HL-60/S4 treated with retinoic acid at 250 ng/mL for 4 days and 3 days (cell line): ENCODE data around the gene TTC39B.

Experiments used
- in situ Hi-C: fragments of 300-500 bp; cut with MboI; formaldehyde crosslinking; loops from 2 replicates; pipeline ENCODE4 v1.7.0; 2022; ENCODE audit warnings: low sequenced_read_pairs

The TTC39B gene

DNA sequence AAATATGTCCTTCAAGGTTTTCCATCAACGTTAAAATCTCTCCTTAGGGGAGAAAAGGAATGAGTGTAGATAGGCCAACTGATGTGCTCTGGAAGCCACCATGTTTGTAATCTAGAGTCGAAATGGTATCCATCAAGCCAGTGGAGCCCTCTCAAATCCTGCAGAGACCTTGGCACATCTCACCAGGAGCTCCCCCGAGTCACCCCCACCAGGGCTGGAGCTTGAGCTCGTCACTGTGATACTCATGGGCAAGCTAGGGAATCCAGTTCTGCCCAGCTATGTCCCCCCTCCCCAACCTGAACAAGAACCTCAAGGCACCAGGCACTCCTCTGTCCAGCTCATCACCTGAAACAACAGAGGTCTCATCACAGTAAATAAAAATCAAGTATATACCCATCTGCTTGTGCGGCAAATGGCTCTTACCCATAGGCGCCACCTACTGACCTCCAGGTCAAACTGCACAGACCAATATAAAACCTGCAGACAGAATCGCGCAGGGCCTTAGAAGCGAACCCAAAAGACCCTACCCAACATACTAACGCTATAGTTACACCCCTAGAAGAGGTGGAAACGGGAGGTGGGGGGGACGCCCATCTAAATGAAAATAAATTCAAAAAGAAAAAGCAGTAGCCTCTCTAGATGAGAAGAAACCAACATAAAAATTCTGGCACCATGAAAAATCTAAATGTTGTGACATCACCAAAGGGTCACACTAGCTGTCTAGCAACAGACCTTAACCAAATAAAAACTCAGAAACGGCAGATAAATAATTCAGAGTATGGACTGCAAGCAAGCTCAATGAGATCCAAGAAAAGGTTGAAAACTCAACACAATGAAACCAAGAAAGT lies 75.0 kb downstream of the TTC39B start:
- in situ Hi-C loops: no loop called here

DNA sequence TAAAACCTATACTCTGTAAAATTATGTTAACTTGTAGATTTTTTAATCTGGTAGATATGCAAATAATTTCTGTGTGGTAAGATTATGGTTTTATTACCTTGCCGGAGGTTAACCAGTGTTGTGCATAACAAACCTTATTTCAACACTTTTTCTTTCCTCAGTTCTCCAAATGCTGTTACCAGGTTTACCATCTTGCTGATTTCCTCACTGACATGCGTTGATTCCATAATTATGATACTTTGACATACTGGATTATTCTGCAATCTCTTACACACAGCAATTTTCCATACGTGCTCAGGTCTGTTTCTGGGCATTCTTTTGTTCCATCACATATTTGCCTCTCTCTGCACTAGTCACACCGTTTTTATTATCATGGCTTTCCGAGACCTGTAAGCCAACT lies 77.6 kb downstream of the TTC39B start:
- in situ Hi-C loops: no loop called here

DNA sequence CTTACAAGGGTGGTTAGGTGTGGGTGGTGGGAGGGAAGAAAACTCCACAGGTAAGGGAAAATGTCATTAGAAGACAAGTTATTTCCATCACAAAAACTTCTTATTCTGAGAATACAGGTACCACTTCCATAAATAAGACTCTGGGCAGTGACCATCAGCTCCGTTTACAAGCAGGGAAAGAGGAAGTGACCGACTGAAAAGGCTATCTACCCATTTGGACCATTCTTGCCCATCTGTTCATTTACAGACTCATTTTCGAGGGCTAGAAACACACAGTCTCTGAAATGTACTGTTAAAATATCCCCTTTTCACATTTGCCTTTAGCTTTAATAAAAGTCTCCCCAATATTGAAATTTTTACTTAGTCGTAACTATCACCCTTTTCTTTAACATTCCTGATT lies 79.5 kb downstream of the TTC39B start:
- in situ Hi-C loops: no loop called here

DNA sequence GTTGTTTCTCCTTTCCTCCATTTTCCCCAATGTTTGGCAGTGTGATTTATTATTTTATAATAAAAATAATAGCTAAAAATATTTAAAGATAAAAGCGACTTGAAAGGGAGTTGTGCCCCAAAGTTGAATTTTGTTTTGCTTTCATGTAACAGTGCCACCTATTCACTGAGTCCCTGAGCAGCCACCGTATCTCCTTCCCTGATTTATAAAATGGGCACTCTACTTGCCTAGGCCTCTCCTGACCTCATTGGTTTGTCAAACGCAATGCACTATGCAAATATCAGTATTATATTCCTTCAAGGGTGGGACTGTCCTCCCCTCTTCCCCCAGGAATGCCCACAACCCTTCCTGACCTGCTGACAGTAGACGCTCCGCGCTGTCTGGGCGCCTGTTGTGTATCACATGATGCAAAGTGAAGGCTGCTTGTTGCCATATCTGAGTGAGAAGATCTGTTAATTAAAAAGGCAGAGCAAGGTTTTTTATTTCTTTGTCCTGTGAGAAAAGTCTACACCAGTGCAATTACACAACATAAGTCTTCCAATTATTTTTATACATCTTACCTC lies 81.4 kb downstream of the TTC39B start:
- in situ Hi-C loops: no loop called here

DNA sequence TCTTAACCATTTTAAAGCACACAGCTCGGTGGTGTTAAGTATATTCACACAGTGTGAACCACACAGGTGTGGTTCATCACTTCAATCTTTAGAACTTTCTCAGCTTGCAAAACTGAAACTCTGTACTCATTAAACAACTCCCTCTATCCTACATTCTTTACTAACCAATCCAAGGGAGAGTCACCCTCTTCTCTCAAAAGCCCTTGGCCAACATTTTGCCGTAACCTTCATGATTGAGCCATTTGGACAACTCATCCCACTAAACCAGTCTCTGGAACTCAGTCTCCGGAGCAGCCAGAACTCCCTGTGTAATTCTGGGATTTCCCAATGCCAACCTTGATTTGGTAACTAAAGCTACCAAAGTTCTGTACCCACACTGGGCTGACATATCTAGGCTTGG lies 84.7 kb downstream of the TTC39B start:
- in situ Hi-C loops: no loop called here

DNA sequence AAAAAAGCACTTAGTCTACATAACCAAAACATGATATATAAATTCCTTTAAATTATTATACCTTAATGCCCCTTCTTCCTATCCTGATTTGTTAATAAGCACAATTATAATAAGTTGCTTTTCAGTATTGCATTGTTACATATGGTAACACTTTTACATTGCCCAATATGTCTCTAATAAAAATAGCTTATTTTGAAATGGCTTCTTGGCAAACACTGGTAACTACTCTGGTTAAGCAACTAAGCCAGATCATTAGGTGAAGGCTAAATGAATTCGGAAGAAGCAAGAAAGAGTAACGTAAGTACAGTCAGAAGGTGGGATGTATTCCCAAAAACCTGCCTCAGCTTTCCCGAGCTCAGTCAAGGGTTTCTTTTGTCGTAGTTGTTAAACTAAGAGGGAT lies 85.3 kb downstream of the TTC39B start:
- in situ Hi-C loops: no loop called here

DNA sequence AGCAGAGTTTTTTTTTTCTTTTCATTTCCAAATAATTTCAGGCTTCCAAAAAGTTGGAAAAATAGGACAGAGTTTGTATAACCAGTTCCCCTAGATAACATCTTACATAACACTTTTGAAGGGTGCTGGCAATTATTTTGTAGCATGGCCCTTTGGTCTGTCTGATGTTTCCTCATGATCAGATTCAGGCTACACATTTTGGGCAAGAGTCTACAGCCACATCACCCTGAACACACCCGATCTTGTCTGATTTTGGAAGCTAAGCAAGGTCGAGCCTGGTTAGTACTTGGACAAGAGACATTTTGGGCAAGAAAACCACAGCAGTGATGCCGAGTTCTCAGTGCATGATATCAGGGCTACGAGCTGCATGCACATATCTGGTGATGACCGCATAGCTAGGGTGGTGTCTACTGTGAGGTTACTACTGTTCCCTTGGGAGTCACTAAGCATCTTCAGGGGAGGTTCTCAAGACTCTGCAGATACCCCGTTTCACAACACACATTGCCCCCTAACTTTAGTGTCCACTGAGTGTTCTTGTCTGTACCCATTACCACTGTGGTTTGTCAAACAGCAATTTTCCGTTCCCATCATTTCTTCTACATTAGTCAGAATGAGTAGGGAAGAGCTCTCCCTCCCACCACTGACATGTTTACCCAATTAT lies 86.2 kb downstream of the TTC39B start:
- in situ Hi-C loops: no loop called here

DNA sequence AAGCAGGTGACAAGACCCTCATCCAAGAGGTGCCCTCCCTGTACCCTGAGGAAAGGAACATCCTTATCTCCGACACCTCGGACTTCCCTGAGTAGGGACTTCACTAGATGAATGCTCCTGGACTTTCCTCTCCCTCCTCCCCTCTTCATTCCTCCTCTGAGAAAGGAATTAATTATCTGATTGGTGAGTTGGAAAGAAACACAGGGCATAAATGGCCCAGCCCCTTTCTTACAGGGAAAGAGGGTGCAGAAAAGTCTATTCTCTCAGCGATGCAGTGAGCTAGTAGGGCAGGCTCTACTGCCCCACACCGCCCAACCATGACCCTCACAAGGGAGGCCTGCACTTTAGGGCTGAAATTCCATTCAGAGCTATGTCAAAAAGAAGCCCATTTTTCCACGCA lies 87.5 kb downstream of the TTC39B start:
- in situ Hi-C loops: no loop called here

DNA sequence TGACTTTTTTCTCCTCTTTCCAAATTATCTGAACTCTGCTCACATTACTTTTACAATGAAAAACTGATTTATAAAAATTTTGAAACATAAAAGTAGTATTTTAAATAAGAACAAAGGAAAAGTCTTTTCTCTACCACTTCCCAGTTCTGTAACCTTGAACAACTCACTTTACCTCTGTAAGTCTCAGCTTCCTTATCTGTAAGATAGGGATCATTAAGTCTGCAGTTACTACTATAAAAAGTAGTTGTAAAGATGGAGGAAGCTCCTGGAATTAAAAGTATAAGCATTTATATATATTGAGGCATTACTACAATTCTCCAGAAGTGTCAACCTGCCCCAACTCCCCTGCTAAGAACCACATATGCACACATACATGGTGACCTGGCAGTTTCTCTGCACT lies 88.0 kb downstream of the TTC39B start:
- in situ Hi-C loops: no loop called here

DNA sequence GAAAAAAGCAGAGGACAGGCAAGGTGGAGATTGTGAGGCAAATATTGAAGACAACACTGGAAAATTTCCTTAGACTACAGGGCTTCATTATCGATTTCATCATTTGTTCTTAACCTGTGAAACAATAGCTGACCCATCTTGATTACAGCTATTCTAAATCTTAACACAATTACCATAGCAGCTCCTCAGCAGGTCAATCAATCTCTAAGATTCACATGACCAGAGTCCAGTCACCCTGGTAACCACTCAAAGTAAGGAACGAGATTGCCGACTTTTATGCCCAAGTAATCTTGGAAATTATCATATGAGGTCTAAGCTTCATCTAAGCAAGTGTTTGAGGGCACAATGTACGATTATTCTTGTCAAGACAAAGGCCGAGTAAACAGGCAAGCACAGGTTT lies 93.8 kb downstream of the TTC39B start:
- in situ Hi-C loops: no loop called here

DNA sequence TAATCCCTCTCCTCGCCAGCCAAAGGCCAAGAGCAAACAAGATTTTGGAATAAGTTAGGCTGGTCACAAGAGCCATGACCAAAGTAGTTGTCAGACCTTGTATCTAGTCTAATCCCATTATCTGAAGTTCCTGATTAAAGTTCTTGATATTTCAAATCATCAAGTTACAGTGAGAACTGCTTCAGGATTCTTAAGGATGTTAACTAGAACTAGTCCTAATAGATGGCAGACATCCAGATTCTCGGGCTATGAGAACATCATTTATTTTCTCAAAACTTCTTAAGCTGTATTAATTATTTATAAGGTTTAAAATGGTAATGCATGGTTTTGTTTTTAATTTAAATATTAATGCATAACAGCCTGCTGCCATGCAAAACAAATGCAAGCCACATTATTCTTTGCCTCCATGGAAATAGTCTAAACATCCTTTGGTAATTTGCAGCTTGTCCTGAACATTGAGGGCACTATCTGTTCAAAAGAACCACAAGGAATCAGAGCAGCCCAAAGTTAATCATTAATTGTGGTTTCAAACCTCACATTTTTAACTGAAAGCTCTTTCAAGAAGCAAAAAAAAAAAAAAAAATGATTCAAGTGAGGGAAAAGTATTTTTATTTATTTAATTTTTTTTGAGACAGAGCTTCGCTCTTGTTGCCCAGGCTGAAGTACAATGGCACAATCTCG lies 95.1 kb downstream of the TTC39B start:
- in situ Hi-C loops: no loop called here

DNA sequence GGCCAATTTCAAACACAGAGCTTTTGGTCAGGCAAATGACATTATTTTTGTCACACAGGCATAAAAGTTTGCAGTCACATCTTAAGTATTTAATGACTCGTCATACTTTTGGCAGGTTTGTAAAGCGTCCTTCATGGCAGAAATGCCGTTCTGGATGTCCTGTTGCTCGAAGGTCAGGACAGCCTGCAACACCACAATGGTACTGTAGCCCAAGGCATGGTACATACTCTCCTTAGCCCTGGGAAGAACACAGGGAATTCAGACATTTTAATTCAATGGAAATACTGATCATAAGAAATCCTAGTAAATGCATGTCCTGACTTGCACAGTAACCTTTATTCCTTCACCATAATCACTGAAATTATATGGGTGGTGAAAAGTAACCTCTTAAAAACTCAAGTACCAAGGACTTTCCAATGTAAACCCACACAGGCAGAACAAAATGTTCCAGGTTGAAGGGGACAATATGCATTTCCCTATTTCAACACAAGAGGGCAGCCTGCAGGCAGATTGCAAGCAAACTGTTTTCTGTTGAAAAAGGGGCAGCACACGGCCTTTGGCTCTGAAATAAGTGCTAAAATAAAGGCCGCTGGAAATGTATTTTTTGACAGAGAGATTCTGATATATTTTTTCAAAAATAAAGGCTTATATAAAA lies 95.7 kb downstream of the TTC39B start:
- in situ Hi-C loops: no loop called here

DNA sequence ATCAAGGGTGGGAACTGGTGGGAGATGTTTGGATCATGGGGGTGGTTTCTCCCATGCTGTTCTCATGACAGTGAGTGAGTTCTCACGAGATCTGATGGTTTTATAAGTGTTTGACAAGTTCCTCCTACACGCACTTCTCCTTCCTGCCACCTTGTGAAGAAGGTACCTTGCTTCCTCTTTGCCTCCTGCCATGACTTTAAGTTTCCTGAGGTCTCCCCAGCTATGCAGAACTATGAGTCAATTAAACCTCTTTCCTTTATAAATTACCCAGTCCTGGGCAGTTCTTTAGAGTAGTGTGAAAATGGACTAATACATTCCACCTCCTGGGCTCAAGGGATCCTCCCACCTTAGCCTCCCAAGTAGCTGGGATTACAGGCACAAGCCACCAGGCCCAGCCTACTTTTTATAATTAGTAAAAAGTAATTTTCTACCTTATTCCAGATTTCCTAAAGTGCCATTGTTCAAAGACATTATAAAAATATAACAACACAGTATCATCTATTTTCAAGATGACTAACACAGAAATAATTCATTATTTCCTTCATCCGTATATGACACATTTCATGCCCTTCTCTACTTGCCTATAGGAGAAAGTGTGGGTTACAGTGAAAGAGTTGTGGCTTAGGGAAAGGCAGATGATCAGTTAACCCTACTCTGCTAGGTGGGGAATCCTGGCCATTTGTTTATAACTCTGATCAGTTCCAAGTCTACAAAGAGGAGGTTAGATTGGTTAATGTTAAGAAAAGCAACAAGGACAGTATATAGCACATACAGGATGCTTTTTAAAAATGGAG lies 99.9 kb downstream of the TTC39B start:
- in situ Hi-C loops: no loop called here

DNA sequence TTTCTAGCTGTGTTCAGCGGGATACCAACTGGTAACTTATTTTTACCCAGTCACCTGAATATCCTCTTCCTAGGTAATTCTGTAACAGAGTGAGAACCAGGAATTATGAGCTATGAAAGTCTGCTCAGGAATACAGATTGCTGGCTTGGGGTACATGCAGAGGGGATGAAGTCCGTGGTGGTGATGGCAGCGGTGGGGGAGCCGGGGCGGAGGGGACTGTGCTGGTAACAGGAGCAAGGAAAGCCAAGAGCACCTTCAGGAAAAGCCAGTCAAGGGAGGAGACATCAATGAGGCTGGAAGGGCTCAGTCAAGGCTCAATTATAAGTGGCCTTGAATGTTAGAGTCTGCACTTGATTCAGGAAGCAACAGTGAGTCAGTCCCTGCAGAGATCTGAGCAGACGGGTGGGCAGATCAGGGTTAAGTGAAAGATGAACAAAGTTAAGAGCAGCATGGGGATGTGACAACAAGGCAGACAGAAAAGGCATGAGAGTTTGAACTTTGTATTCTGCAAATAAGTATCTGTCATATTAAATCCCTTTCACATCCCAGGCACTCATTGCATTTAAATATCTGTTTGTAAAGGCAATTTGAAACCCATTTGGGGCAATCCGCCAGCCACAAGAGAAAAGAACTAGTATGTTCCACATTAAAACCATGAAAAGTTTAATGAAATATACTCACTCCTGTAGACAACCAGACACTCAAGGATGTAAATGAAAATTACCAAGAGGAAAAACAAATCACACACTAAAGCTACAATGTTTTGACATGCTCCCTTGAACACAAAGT lies 101.2 kb downstream of the TTC39B start:
- in situ Hi-C loops: no loop called here

DNA sequence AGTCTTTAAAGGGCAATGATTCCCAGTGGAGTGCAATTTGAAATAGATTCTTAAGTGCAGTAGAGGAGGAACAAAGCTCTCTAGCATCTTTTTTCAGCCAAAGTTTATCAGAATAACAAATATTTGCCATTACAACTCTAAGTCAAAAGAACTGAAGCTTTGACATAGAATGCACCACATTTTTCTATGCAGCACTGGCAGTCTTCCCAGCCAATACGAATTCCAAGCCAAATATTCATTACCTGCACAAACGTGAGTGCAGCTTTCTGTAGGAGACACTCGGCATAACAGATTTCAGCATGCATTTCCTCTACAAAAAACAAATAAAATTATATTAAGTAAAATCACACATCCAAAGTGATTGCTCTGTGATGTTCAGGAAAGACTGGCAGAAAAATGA lies 103.4 kb downstream of the TTC39B start:
- in situ Hi-C loops: no loop called here

DNA sequence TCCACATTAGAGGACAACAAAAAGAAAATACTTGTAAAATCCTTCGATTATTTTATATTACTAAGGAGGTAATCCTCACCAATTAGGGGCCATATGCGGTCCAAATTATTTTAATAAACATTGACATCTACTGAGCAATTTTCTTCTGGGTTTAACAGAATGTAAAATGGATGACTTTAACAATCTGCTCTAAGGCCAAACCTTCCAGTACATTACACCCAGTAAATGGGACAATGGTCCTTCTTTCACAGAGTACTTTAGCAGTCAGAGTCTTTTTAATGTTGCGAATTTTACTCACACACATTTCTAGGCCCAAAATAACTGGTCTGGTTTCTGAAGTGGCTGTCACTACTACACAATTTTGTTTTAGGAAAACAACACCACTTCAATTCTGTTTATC lies 106.9 kb downstream of the TTC39B start:
- in situ Hi-C loops: no loop called here

DNA sequence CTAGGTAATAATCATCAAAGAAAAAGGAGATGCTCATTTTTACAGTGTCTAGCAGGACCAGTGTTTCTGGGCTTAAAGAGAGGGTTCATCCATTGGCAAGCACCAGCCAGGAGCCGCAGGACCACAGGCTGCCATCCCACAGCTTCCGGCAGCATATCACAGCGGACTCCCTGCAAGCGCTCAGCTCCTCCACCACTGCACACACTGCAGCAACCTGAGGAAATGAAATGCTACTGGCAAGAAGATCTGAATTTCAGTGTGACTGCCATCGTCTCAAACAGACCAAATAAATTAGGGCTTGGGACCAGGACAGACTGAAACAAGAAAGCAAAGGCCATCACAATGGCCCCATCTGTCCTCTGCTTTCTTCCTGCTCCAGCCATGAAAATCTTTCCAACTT lies 114.2 kb downstream of the TTC39B start:
- in situ Hi-C loops: no loop called here

DNA sequence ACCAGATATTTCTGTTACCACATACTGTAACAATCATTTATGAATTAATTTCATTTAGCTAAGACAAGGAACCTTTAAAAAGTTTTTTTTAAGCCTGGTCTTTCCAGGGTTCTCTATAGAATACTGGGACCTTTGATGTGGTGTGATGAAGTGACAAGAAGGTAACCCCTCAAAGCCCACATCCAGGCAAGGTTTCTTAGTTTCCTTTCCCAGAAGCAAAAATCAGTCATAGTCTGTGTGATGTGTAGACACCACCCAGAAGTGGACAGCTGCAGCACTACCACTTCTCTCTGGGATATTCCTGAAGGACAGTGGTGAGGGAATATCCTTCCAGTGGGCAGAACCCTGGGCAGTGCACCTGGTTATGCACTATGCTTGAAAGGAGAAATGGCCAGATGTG lies 115.6 kb downstream of the TTC39B start:
- in situ Hi-C loops: no loop called here

DNA sequence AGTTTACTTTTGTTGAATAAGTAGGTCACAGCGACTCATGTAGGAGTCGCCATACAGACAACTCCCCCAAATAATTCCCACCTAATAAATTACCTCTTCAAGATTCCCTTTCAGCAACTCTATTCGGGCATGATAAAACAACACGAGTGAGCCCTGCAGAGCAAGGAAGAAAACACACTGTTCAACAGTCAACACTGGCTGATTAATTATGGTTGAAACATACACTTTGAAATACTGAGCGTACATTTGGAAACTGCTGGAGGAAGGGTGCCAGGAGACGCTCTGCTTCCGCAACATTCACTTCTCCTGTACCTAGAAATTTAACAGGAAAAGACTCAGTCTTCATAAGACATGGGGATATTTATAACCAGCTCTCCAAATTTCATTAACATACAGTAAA lies 117.5 kb downstream of the TTC39B start:
- in situ Hi-C loops: no loop called here

DNA sequence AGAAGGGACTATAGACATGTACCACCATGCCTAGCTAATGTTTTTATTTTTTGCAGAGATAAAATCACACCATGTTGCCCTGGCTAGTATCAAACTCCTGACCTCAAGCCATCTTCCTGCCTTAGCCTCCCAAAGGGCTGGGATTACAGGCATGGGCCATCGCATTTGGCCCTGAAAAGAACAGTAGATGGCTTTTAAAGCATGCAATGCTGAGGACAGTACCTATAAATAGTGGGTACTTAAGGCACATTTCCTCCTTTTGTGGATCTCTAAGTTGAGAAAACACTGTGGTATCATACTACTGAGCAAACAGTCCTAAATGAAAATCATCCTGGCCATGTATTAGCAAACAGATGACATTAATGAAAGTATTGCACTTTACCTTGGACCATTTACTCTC lies 119.4 kb downstream of the TTC39B start:
- in situ Hi-C loops: no loop called here
